ENCODE measurements around the gene NUDCD3.

The NUDCD3 gene

DNA sequence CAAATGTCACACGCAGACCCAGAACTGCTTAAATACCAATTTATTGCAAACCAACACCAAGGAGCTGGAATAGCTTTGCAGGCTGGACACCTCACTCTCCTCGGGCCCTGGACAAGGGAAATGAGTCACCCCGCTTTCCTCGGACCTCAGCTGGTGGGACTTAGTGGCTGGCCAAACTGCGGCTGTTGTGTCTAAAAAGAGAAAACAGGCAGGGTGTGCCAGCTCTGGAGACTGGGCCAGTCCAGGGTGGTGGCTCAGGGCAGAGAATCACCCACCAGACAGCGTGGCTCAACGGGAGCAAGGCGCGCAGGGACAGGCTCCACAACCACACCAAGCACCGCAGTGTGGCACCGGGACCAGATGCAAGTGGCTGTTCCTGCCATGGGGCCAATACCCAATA is 106.9 kb downstream of the NUDCD3 start:
- Histone ChIP-seq H3K4me3 (ENCODE audit: low read depth, low read length) (no peak overlapping the region), H3K36me3 (no peaks in the 10 kb centered on the region; the same call in none of the 2 replicates), H3K4me1 (no peaks in the 10 kb centered on the region), H3K27me3 (no peaks in the 10 kb centered on the region), H3K9me3 (no peaks in the 10 kb centered on the region)
- no peak for DNase-seq
- TF ChIP-seq, protein P1, sequence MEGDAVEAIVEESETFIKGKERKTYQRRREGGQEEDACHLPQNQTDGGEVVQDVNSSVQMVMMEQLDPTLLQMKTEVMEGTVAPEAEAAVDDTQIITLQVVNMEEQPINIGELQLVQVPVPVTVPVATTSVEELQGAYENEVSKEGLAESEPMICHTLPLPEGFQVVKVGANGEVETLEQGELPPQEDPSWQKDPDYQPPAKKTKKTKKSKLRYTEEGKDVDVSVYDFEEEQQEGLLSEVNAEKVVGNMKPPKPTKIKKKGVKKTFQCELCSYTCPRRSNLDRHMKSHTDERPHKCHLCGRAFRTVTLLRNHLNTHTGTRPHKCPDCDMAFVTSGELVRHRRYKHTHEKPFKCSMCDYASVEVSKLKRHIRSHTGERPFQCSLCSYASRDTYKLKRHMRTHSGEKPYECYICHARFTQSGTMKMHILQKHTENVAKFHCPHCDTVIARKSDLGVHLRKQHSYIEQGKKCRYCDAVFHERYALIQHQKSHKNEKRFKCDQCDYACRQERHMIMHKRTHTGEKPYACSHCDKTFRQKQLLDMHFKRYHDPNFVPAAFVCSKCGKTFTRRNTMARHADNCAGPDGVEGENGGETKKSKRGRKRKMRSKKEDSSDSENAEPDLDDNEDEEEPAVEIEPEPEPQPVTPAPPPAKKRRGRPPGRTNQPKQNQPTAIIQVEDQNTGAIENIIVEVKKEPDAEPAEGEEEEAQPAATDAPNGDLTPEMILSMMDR (IDR thresholded peaks at IDR 0.05; ENCODE audit: low read depth, low read length), result no peak

DNA sequence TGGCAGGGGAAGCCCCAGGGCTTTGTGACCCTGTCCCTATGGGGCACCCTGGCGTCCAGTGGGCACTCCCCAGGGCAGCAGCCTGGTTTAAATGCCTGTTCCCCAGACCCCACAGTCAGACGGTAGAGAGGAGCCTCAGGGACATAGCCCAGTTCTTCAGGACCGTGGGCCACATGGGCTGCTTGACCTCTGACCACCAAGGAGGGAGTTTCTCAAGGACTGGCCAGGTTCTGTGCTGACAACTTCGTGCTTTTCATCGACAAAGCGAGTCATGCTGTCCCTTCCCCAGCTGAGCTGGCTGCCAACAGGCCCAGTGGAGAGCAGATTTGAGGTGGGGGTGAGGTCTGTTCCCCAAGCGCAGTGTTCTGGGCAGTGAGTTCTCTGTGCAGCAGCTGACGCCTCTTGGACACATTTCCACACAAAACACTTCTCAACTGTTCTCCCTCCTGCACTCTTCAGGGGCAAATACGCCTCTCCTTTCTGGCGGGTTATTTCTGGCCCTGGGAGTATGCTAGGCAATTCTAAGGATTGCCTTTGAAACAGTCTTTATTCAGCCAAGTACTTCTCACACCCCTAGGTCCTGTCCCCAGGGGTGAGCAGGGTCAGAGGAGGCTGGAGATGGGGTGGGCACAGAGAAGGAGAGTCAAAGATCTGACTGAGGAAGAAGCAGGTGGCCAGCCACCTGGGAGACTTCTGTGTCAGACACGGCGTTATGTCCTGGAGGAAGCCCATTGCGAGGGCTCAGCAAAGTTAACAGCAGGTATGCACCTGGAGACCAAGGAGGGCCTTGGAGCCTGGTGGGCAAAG is 107.8 kb downstream of the NUDCD3 start:
- Histone ChIP-seq H3K9me3 (no peaks in the 10 kb centered on the region), H3K4me3 (ENCODE audit: low read depth, low read length) (no peak overlapping the region), H3K4me1 (no peaks in the 10 kb centered on the region), H3K27me3 (no peaks in the 10 kb centered on the region), H3K36me3 (no peaks in the 10 kb centered on the region; the same call in none of the 2 replicates)
- TF ChIP-seq, protein P1 (IDR thresholded peaks at IDR 0.05; ENCODE audit: low read depth, low read length), result no peak
- DNase-seq, result no peak

DNA sequence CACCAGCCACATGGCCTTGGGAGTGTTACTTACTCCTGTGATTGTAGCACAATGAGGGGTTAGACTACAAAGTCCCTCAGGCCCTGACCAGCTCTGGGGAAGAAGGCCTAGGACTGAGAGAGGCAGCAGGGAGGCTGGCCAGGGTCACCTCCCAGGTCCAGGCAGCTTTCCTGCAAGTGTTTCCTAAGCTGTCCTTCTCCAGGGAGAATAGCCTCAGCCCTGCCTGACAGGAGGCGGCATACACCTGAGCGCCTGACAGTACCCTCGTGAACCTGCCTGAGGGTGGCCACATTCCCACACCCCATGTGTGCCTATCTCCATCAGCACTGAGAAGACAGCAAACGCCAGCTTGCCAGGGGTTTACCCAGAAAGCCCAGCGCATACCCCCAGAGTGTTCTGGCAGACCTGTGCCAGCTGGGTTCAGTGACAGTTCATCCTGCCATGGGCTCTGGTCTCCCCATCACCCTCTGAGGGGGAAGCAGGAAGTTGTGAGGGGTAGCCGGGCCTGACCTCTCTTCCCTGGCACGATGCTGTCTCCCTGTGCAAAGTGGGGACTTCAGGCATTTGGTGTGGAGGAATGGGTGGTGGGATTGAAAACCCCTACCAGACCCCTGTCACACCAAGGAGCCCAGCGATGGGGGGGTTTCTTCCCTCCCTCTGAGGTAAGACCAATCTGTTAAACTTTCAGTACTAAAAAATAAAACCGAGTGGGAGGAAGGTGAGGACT is 108.8 kb downstream of the NUDCD3 start:
- no peaks in the 10 kb centered on the region; the same call in none of the 2 replicates for H3K36me3 ChIP-seq
- no peak overlapping the region for H3K4me3 ChIP-seq (ENCODE audit: low read depth, low read length)
- TF ChIP-seq, protein P1 (IDR thresholded peaks at IDR 0.05; ENCODE audit: low read depth, low read length), result no peak
- H3K4me1 ChIP-seq, result no peaks in the 10 kb centered on the region
- no peak for DNase-seq
- no peaks in the 10 kb centered on the region for H3K9me3 ChIP-seq
- H3K27me3 ChIP-seq, result no peaks in the 10 kb centered on the region

DNA sequence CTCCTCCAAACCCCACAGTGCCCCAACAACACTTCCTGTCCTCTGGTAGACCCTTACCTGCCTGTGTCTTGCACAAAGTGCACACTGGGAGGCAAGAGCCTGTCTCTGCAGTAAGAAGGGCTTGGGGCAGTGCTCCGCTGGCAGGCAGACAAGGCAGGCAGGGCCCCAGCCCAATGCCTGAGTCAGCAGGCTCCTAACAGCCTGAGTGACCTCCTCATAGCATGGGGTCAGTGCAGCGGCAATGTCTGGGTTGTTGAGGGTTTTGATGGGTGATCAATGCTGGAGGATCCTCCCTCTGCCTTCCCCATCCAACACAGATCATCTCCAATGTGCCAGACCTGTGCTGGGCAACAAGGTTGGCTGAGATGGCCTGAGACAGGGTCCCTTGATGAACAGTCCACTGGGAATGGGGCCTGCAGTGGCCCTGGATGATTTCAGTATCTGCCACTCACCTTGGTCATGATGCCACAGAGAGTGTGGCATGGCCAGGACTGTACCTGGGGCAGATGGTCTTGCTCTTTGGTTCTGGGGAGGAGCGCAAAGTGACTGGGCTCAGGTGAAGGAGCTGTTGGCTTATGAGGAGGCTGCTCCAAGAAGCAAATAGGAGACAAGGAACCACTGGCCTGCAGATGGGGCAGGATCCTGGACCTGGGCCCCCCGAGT is 109.5 kb downstream of the NUDCD3 start:
- DNase-seq, result no peak
- H3K36me3 ChIP-seq, result no peaks in the 10 kb centered on the region; the same call in none of the 2 replicates
- no peaks in the 10 kb centered on the region for H3K27me3 ChIP-seq
- TF ChIP-seq, protein P1 (IDR thresholded peaks at IDR 0.05; ENCODE audit: low read depth, low read length), result no peak
- H3K4me1 ChIP-seq, result no peaks in the 10 kb centered on the region
- no peak overlapping the region for H3K4me3 ChIP-seq (ENCODE audit: low read depth, low read length)
- H3K9me3 ChIP-seq, result no peaks in the 10 kb centered on the region

DNA sequence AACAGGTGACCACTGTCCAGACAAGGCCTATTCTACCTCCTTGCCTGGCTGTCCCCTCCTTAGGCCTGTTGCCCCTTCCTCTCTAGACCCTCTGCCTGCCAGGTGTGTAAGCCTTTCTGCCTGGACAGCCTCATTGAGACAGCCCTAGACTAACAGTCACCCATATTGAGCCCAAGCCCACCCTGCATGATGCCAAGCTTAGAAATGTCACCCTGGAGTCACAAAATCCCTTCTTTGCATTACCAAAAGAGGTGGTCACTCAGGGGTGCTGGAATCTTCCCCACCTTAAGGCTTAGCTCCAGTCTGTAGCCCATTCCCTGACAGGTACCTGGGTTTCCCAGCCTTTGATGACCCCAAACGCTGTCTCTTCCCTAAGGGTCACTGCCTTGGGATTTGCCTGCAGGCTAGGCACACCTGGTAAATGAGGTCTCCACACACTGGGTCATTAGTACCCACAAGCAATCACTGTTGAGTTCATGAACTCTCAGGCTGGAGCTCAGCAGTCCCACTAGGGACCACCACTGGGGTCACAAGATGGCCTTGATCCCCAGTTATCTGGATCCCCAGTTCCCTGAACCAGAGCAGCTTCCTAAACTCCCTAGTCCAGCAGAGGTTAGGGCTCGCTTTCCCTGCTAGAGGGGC is 110.1 kb downstream of the NUDCD3 start:
- Histone ChIP-seq H3K27me3 (no peaks in the 10 kb centered on the region), H3K9me3 (no peaks in the 10 kb centered on the region), H3K4me3 (ENCODE audit: low read depth, low read length) (no peak overlapping the region), H3K36me3 (no peaks in the 10 kb centered on the region; the same call in 1 of the 2 replicates), H3K4me1 (no peaks in the 10 kb centered on the region)
- no peak for DNase-seq
- TF ChIP-seq, protein P1 (IDR thresholded peaks at IDR 0.05; ENCODE audit: low read depth, low read length), result no peak

All from BE2C (cell line).